ENCODE measurements around the gene LINGO3. TPM values are rescaled to one million over a fixed set of nuclear protein-coding genes. Genes with fewer than 3 reads are reported as not detected.

Gene LINGO3
- total RNA-seq, 1 experiment from 2014 or later, result 0.08 TPM

DNA sequence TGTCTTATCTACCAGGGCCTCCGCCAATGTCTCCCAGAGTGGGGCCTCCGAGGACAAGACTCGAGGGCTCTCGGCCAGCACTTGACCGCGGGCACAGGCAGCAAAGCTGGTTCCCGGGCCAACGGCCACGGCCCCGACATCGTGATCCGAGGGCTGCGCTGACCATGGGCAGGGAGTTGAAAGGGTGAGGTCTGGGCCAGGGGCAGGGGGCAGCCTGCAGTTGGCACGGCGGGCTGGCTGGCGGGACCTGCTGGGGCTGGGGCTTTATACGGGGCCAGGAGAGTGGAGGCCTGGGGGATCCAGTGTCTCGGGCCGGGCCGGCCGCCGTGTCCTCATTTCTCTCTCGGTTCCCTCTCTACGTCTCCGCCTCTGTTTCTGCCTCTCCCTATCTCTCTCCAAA lies 9.8 kb upstream of the LINGO3 start:
- in situ Hi-C loops (cut with HindIII; ENCODE audit: low pct_unique_long_range_greater_than_20kb, low sequenced_read_pairs), result no loop called here
- no peak for DNase-seq (ENCODE audit: low read depth, low spot score)

DNA sequence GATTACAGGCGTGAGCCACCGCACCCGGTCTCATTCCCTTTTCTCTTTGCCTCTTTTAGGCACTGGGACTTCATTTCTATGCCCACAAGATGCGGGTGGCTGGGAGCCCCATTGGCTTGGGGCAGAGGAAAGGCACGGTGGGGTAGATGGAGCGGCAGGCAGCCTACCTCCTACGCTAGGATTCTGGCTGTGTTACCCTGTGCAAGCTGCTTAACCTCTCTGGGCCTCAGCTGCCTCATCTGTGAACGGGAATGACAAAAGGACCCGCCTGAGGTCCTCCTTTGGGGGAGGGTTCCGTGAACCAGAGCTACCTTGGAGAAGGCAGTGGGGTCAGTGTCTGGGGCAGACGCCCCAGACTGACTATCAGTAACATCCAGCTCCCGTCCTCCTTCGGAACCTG lies 9.3 kb upstream of the LINGO3 start:
- in situ Hi-C loops (cut with HindIII; ENCODE audit: low pct_unique_long_range_greater_than_20kb, low sequenced_read_pairs), result no loop called here
- no peak for DNase-seq (ENCODE audit: low read depth, low spot score)

DNA sequence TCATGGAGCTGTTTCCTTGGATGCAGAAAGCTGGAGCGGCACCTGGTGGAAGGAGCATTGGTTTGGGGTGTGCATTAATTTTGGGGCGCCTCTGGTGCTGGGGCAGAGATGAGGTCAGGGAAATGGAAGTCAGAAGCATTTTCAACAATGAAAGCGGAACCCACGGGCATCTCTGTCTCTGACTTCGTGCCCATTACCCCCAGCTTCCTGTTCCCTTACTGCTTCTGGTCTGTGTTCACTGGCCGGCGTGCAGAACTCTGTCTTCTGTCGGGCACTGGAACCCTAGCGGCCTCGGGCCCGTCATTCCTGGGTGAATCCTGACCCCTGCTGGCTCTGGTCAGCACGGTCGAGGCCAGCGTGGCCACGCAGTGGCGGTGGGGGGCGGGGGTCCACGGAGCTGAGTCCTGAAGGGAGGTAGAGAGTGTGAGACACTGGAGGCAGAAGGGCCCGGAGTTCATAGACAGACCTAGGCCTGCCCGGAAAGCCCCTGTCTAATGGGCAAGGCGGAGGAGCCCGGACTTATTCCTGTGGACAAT lies 7.9 kb upstream of the LINGO3 start:
- in situ Hi-C loops (cut with HindIII; ENCODE audit: low pct_unique_long_range_greater_than_20kb, low sequenced_read_pairs), result no loop called here
- peak; percentile 68 for DNase-seq (ENCODE audit: low read depth, low spot score)

DNA sequence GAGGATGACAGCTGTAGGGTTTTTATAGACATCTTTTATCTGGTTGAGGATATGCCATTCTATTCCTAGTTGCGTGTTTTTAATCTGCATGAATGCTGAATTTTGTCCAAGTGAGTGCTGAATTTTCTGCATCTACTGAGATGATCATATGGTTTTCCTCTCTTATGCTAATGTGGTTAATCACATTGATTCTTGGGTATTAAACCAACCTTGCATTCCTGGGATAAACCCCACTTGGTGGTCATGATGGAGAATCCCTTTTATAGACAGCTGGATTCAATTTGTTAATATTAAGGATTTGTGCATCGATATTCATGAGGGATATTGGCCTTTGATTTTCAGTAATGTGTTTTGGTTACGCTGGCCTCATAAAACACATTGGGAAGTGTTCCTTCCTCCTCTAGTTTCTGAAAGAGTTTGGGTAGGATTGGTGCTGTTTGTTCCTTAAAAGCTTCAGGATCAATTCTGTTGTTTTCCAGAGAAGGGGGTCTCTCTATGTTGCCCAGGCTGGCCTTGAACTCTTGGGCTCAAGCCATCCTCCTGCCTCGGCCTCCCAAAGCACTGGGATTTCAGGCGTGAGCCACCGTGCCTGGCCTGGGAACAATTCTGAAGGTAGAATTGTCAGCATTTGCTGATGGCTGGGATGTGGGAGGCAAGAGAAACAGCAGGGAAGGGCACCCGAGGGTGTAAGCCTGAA lies 7.3 kb upstream of the LINGO3 start:
- in situ Hi-C loops (cut with HindIII; ENCODE audit: low pct_unique_long_range_greater_than_20kb, low sequenced_read_pairs), result no loop called here
- no peak for DNase-seq (ENCODE audit: low read depth, low spot score)

DNA sequence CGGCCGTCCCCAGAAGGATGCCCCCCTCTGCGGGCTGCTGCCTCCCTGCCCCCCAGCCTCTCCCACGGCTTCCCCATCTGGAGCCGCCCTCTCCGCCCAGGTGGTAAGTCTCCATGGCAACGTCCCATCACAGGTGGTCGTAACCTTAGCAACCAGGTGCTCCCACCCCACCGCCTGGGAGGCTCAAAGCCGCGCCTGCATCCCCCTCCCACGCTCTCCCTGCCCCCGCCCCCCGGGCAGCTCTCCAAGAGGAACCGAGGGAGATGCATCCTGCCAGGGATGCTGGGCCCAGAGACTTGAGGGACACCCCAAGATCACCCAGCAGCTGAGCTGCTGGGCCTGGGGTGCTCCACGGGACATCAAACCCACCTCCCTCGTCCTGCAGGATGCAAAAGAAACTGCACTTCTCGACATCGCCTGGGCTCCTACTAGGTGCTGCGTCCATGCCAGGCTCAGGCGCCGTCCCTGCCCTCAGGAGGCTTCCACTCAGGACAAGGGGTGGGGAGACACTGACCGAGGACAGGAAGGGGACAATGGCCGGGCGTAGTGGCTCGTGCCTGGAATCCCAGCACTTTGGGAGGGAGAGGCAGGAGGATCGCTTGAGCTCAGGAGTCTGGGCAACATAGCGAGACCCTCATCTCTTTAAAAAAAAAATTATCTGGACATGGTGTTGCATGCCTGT lies 5.0 kb upstream of the LINGO3 start:
- in situ Hi-C loops (cut with HindIII; ENCODE audit: low pct_unique_long_range_greater_than_20kb, low sequenced_read_pairs), result no loop called here
- no peak for DNase-seq (ENCODE audit: low read depth, low spot score)

DNA sequence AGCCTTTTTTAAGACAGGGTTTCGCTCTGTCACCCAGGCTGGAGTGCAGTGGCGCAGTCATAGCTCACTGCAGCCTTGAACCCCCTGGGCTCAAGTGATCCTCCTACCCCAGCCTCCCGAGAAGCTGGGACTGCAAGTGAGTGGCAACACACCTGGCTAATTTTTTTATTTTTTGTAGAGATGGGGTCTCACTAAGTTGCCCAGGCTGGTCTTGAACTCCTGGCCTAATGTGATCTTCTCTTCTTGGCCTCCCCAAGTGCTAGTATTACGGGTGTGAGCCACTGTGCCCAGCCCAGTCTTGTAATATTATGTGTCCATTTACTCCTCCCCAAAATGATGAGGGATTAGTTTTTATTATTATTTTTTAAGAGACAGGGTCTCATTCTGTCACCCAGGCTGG lies 3.1 kb upstream of the LINGO3 start:
- in situ Hi-C loops (cut with HindIII; ENCODE audit: low pct_unique_long_range_greater_than_20kb, low sequenced_read_pairs), result no loop called here
- no peak for DNase-seq (ENCODE audit: low read depth, low spot score)

DNA sequence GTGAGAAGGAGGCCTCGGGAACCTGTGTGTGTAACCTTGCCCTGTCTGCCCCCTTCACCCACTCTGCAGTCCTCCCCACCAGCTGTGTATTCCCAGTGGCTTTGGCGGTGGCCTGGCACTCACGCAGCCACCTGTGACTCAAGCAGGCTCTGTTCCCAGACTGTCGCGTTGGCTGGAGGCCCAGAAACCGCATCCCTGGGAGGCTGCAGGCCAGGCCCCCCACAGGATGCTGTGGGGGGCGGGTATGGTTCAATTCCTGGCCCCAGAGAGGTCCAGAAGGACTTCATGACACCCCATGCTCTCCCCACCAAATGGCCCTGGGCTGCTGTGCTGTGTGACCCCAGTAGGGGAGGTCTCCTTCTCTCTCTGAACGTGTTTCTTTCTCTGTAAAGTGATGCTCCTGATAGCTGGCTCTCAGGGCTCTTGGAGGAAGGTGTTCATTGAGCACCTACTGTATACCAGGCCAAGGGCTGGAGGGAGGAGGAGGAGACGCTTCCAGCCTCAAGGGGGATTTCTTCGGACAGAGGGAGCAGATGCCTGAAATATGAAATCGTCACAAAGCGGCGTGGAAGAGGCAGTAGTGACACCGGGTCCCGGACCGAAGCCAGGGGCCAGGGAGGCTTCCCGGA lies 1.9 kb upstream of the LINGO3 start:
- in situ Hi-C loops (cut with HindIII; ENCODE audit: low pct_unique_long_range_greater_than_20kb, low sequenced_read_pairs), result no loop called here
- no peak for DNase-seq (ENCODE audit: low read depth, low spot score)

DNA sequence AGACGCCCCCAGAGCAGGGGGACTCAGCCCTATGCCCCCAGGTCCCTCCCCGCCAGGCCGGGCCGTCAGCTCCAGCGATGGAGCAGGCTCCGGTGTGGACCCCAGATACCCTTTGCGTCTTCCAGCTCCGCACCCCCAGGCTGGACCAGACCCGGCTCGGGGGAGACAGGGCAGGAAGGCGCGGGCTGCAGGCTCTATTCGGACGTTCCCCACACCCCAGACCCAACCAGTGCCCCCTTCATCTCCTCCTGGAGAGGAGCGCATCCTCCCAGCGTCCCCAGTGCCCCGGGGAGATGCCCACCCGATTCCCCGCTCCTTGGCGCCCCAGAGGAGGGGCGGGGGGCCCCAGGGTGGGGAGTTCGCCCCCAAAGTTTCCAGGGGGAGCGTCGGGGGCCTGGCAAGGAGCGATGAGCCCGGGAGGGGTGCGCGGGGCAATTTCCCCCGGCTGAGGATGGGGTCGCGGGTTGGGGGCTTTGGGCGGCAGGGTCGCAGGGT lies 389 bp downstream of the LINGO3 start:
- in situ Hi-C loops (cut with HindIII; ENCODE audit: low pct_unique_long_range_greater_than_20kb, low sequenced_read_pairs), result no loop called here
- DNase-seq (ENCODE audit: low read depth, low spot score), result no peak

DNA sequence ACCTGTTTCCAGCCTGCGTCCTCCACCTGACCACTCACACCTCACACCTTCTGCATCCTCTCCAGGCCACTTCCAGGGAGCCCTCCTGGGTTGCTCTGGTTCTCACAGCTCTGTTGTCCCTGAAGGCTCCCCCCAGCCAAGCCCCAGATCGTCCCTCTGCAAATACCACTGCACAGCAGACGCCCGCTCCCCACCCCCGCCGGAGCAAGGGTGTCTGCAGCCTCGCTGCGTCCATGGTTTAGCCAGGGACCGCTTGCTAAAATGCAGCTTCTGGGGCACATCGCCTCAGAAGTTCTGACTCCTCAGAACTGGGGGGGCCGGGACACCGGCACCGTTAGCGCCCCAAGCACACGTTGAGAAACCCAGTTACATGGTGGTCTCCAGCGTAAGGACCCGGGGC lies 983 bp downstream of the LINGO3 start:
- in situ Hi-C loops (cut with HindIII; ENCODE audit: low pct_unique_long_range_greater_than_20kb, low sequenced_read_pairs), result no loop called here
- DNase-seq (ENCODE audit: low read depth, low spot score), result no peak

DNA sequence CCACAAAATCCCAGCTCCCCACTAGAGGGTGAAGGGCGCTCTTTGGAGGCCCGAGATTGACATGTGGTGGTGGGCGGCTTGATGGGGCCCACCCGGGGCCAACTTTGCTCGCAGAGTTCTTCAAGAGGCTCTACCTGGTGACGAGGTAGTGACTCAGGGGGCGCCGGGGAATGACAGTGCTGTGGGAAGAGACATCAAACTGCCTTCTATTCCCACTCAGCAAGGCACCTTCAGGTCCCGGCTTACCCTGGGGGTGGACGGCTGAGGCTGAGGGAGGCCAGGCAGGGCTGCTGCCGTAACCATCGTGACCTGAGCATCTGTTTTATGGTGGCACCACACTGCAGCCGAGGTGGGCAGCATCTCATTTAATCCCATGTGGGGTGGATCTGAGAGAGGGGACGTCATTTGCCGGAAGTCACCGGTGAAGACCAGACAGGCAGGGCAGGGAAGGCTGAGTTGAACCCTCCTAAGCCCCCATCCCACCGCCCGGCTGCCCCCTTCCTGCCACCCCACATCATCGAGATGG lies 1.6 kb downstream of the LINGO3 start:
- DNase-seq (ENCODE audit: low read depth, low spot score), result no peak
- in situ Hi-C loops (cut with HindIII; ENCODE audit: low pct_unique_long_range_greater_than_20kb, low sequenced_read_pairs), result no loop called here

DNA sequence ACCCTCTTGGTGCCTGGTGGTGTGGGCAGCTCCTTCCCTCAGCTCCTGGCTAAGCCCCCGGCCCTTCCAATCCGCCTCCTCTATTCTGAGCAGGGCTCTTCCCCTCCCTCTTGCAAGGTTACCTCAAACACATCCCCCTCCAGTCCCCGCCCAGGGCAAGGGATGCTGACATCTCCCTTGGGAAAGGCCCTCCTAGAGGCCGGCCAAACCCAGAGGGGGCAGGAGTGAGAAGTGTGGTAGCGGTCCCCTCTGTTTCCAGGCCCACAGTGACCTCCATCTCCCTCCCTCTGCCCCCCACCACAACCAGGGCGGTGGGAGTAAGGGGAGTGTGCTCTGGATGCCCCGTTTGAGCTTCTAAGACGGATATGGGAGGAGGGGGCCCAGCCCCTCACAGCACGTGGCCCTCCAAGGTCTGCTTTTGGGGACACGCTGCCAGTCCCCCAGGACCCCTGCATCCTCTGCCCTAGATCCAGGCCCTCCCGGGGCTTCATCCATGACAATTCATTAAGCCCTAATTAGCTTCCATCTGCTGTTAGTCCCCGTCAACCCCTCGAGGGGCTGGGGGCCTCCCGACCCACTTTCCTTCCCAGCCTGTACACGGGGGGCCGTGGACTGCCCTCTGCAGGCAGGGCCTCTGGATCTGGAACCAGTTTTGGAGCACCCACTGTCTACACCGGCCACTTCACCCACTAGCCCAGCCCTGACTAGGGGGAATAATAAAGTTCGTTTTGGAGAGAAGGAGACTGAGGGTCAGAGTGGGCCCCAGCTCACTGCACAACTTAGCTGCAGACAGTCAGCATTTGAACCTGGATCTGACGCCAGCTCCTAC lies 2.3 kb downstream of the LINGO3 start:
- no peak for DNase-seq (ENCODE audit: low read depth, low spot score)
- in situ Hi-C loops (cut with HindIII; ENCODE audit: low pct_unique_long_range_greater_than_20kb, low sequenced_read_pairs), result no loop called here

DNA sequence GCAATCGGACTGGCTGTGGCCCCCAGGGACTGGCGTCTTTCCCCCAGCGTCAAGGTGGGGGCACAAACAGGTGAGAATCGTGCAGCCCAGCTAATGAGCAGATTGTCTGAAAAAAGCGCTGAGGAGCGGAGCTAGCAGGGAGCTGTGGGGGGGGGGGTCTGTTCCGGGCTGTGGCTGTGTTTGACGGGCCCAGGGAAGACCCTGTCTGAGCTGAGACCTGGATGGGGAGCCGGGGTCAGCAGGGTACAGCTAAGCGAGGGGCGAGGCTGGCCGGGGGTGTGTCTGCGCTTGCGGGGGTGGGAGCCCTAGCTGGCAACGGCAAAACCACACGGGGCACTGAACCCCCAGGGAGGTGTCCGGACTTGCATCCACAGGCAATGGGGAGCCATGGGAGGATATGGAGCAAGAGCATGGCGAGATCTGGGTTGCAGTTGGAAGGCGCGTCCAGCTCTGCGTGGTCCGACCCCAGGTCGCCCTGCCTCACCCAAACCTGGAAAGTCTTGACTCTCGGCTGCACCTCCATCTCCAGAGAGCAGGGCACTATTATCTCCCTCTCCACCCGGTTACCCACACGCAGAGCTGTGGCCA lies 4.6 kb downstream of the LINGO3 start:
- in situ Hi-C loops (cut with HindIII; ENCODE audit: low pct_unique_long_range_greater_than_20kb, low sequenced_read_pairs), result no loop called here
- DNase-seq (ENCODE audit: low read depth, low spot score), result no peak

DNA sequence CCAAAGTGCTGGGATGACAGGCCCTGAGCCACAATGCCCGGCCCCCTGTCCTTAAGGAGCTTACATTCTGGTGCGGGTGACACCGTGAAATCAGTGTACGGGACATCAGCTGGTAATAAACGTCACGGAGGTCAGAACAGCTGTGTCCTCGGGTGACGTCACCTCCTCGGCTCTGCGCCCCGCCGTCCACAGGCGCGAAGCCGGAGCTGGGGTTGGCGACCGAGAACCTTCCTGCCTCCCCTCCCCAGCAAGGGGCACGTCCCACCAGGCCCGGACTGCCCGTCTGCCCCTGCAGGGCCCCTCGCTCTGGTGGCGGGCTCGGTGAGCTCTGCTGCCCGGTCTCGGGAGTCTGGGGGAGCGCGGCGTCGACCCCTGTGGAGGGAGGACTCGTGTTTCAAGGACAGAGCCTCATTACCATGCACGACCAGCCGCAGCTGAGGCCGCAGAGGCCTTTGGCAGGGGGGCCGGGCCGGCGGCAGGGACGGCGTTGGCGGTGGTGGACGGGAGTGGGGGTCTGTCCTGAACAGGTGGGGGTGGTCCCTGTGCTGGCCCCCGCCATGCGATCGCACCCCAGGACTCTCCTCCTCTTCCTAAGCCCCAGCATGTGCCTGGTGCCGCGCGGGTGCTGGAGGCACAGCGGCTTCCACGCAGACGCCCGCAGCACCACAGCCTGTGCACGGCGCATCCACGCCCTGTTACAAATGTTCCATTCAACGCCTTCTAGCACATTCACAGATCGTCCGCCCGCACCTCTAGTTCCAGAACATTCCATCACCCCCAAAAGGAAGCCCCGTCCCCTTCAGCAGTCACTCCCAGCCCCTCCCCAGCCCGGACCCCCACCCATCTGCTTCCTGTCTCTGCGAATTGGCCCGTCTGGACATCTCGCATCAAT lies 5.4 kb downstream of the LINGO3 start:
- in situ Hi-C loops (cut with HindIII; ENCODE audit: low pct_unique_long_range_greater_than_20kb, low sequenced_read_pairs), result no loop called here
- DNase-seq (ENCODE audit: low read depth, low spot score), result no peak

DNA sequence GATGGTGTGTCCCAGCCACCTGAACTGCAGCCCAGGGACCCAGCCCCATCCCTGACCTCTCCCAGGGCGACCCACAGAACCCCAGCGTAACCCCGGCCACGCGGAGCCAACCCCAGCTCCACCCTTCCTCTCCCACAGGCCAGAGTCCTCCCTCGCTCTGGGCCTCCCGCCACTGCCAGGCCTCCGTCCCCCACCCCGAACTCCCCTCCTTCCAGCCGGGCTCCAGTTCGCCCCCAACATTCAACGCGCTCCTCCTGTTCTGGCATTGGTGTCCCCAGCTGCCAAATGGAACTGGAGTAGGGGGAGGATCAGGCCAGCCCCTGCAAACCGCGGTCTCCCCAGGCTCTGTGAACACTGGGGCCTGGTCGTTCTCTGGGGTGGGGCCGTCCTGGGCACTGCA lies 7.4 kb downstream of the LINGO3 start:
- DNase-seq (ENCODE audit: low read depth, low spot score), result no peak
- in situ Hi-C loops (cut with HindIII; ENCODE audit: low pct_unique_long_range_greater_than_20kb, low sequenced_read_pairs), result no loop called here

DNA sequence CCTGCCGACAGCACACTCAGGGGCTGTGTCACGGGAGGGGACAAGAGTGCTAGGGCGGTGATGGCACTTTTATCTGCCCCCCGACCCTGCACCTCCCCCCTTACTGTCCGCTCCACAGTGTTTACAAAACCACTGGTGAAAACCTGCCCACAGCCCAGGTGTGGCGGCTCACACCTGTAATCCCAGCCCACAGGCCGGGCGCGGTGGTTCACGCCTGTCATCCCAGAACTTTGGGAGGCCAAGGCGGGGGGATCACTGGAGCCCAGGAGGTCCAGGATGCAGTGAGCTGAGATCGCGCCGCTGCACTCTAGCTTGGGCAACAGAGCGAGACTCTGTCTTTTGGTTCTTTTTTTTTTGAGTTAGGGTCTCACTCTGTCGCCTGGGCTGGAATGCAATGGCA lies 11.8 kb downstream of the LINGO3 start:
- no peak for DNase-seq (ENCODE audit: low read depth, low spot score)
- in situ Hi-C loops (cut with HindIII; ENCODE audit: low pct_unique_long_range_greater_than_20kb, low sequenced_read_pairs), result no loop called here

DNA sequence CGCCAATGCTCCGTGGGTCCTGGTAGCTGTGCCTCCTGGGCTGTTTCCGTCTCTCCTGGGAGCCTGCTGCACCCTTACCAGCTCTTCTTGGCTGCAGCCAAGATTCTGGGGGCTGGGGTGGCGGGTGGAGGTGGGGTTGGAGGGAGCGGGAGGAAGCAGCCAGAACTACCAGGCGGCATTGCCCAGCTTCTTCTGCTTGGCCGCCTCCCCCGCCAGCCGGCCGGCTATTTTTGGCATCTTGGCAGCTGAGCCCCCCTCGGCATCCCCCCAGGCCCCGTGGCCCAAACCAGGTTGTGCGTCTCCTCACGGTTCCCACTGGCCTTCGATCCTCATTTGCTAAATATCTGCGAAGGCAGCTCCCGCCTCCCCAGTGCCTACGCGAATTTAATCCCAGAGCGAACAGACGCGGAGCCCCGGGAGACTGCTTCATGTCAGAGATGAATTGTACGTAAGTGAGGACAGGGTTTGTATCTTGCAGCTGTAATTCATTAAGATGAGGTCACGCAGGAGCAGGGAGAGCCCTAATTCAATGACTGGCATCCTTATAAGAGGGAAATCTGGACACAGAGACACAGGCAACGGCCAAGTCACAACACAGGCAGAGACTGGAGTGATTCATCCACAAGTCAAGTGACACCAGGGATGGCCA lies 13.1 kb downstream of the LINGO3 start:
- in situ Hi-C loops (cut with HindIII; ENCODE audit: low pct_unique_long_range_greater_than_20kb, low sequenced_read_pairs), result no loop called here
- no peak for DNase-seq (ENCODE audit: low read depth, low spot score)

All from SK-MEL-5 (cell line).